ENCODE measurements around the gene PTPN14. TPM values are rescaled to one million over a fixed set of nuclear protein-coding genes. Genes with fewer than 3 reads are reported as not detected.

PTPN14 gene
- total and polyA plus RNA-seq, 11 donors: 8.7 to 52.0 (median 33.5) TPM

GRCh38 chr1:214372092-214372491 is 179.3 kb downstream of the PTPN14 start:
- Histone ChIP-seq H3K4me3 (no peak overlapping the region), H3K9me3 (peaks cover 0 to 6% (median 0%) of the 10 kb centered on the region in 12 donors), H3K36me3 (peaks cover 0 to 76% (median 20%) of the 10 kb centered on the region in 9 donors), H3K4me1 (peaks cover 0 to 37% (median 15%) of the 10 kb centered on the region in 12 donors), H3K27me3 (no peaks in the 10 kb centered on the region), H3K27ac (peak overlapping the region in 7 of 12 donors; percentile 43 to 78 (median 54))
- ATAC-seq: peak in 3 of 4 donors; percentile 54 to 84 (median 60)
- TF ChIP-seq CTCF (IDR thresholded peaks at IDR 0.05) (no peak), POLR2A (IDR thresholded peaks at IDR 0.05) (no peak)
- no peak for DNase-seq
- intact Hi-C loops (cut with DNase I): loop anchor here in 1 of 10 donors (5.0 kb wide), 1 partner anchor 35 kb away; no protein-coding TSS in a partner anchor
- 16 to 24% (median 19%) methylated on average over 5 of the region's 5 CpGs for WGBS, 4 donors

GRCh38 chr1:214370615-214371014 is 180.8 kb downstream of the PTPN14 start:
- 82 to 86% (median 84%) methylated on average over 3 of the region's 3 CpGs for WGBS, 4 donors
- DNase-seq (no peak), ATAC-seq (peak in 2 of 4 donors; percentile 30 to 43)
- intact Hi-C loops (cut with DNase I): loop anchor here in 1 of 10 donors (5.0 kb wide), 1 partner anchor 33 kb away; no protein-coding TSS in a partner anchor
- Histone ChIP-seq H3K36me3 (peaks cover 0 to 68% (median 12%) of the 10 kb centered on the region in 9 donors), H3K27ac (peak overlapping the region in 3 of 12 donors; percentile 43 to 54 (median 54)), H3K4me1 (peaks cover 0 to 37% (median 15%) of the 10 kb centered on the region in 12 donors), H3K4me3 (no peak overlapping the region), H3K27me3 (no peaks in the 10 kb centered on the region), H3K9me3 (peaks cover 0 to 6% (median 0%) of the 10 kb centered on the region in 12 donors)
- TF ChIP-seq CTCF (IDR thresholded peaks at IDR 0.05): no peak
- no peak for TF ChIP-seq POLR2A (IDR thresholded peaks at IDR 0.05)

GRCh38 chr1:214369364-214369763 is 182.0 kb downstream of the PTPN14 start:
- 73 to 92% (median 76%) methylated on average over 8 of the region's 8 CpGs for WGBS, 4 donors

GRCh38 chr1:214367841-214368240 is 183.6 kb downstream of the PTPN14 start:
- DNase-seq: no peak
- WGBS, 4 donors: 95 to 97% (median 96%) methylated on average over 5 of the region's 5 CpGs
- peaks cover 0 to 6% (median 0%) of the 10 kb centered on the region in 12 donors for H3K9me3 ChIP-seq
- TF ChIP-seq CTCF (IDR thresholded peaks at IDR 0.05) (no peak), POLR2A (IDR thresholded peaks at IDR 0.05) (no peak)
- H3K4me1 ChIP-seq: peaks cover 0 to 52% (median 26%) of the 10 kb centered on the region in 12 donors
- peaks cover 0 to 69% (median 10%) of the 10 kb centered on the region in 9 donors for H3K36me3 ChIP-seq
- H3K27ac ChIP-seq: no peak overlapping the region
- intact Hi-C loops (cut with DNase I): no loop called here
- H3K27me3 ChIP-seq: no peaks in the 10 kb centered on the region
- H3K4me3 ChIP-seq: no peak overlapping the region
- no peak for ATAC-seq

More at GRCh38 chr1:214369364-214369763, 182.0 kb downstream of the PTPN14 start:
- intact Hi-C loops (cut with DNase I): no loop called here
- no peak for DNase-seq
- no peak overlapping the region for H3K27ac ChIP-seq
- no peak for ATAC-seq
- no peak overlapping the region for H3K4me3 ChIP-seq
- H3K36me3 ChIP-seq: peaks cover 0 to 62% (median 10%) of the 10 kb centered on the region in 9 donors
- H3K4me1 ChIP-seq: peaks cover 0 to 45% (median 17%) of the 10 kb centered on the region in 12 donors
- peaks cover 0 to 6% (median 0%) of the 10 kb centered on the region in 12 donors for H3K9me3 ChIP-seq
- H3K27me3 ChIP-seq: no peaks in the 10 kb centered on the region
- TF ChIP-seq CTCF (IDR thresholded peaks at IDR 0.05) (no peak), POLR2A (IDR thresholded peaks at IDR 0.05) (no peak)
